ENCODE results near the gene CARS1. TPM values are rescaled to one million over a fixed set of nuclear protein-coding genes. Genes with fewer than 3 reads are reported as not detected.

Gene CARS1
- total and polyA plus RNA-seq, 2 of the 4 experiments (the other 2 are of a cell fraction), result 72.7 to 78.3 TPM

DNA sequence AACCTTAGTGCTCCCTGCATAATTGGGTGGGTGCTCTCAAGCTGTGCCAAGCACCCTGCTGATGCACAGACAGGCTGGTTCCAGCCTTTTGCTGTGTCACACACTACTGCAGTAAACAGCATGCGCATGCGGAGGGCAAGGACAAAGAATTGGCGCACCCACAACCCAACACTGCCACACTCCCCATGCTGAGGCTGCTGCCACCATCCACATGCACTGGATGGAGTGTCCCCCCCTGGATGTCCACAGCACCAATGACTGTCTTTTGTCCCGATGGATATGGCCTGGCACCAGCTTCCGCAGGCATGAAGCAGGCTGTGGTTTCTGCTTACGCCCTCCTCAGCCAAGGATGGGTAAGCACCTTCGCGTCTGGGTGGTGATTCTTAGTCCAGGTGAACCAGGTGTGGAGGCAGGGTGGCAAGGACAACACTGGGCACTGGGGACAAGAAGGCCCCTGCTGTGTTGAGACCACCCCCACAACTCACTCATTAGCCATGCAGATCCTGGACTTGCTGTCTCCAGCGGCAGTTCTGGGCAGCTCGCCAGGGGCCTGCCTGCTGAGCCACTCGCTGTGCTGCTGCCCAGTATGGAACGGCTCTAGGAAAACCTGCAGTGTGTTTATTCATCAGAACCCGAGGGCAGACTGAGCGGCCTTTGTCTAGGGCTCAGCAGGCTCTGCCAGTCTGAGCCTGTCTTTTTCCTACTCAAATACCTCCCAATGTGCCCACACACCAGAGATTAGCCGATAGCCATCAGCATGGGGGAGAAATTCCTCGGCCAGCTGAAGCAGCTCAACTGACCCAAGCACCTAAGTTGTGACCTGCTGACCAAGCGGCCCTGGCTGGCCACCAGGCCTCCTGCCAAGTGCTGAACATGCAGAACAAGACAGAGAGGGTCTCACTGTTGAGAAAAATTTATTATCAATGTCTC, 56.9 kb downstream of the CARS1 start (continued):
- TF ChIP-seq FOS (IDR thresholded peaks at IDR 0.05; ENCODE audit: low read depth, low read length), result no peak
- no peak for TF ChIP-seq CEBPB (IDR thresholded peaks at IDR 0.05; ENCODE audit: low read depth, low read length)

DNA sequence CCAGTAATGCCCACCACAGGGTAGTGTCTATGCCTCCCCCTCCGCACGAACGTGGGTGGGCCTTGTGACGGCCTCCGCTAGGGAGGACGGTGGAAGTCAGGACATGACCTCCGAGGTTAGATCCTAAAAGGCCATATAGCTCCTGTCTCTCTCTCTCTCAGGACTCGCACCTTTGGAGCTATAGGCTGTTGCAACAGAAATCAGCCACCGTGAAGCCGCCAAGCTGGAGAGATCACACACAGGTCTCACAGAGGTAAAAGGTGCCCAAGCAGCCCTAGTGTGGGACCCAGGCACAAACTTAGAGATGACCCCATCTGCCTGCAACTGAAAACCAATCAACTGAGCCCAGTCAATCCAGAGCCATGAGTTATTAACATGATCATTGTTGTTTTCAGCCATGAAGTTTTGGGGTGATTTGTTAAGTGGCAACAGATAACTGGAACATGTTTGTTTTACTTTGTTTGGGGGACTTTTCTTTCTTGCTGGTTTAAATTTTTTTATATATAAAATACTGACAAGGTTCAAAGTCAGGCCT, 57.7 kb downstream of the CARS1 start:
- CTCF ChIA-PET, result no interaction called here
- H4K5ac ChIP-seq (ENCODE audit: low read depth, low read length), result no peak overlapping the region
- H2AK9ac ChIP-seq (replicated peaks; ENCODE audit: low read depth, low read length, poor library complexity), result no peak overlapping the region
- H3K4me3 ChIP-seq (ENCODE audit: insufficient read depth, low read depth, low read length), result no peak overlapping the region
- H3K9ac ChIP-seq (ENCODE audit: low read depth, low read length), result no peak overlapping the region
- peaks cover 6 to 29% of the 10 kb centered on the region in 2 experiments; a peak in 2 of 4 replicates for H3K79me1 ChIP-seq (ENCODE audit: low read depth in 1 of 2, low read length in 2 of 2)
- H3K27me3 ChIP-seq (ENCODE audit: control insufficient read depth, insufficient read depth, low read length), result no peaks in the 10 kb centered on the region
- peaks cover 19% of the 10 kb centered on the region; the same call in 1 of the 2 replicates for H3K9me1 ChIP-seq (ENCODE audit: insufficient read depth, low read length)
- H2AK5ac ChIP-seq (ENCODE audit: low read depth, low read length), result no peak overlapping the region
- no peak overlapping the region for H3K56ac ChIP-seq (ENCODE audit: extremely low read depth, insufficient read depth, low read length)
- POLR2A ChIA-PET (ENCODE audit: unreplicated experiment), result no interaction called here
- H2BK5ac ChIP-seq (ENCODE audit: low read depth, low read length, poor library complexity, severe bottlenecking), result no peak overlapping the region
- peaks cover 9% of the 10 kb centered on the region for H3K4me1 ChIP-seq (ENCODE audit: control insufficient read depth, insufficient read depth, low read length)
- no peaks in the 10 kb centered on the region for H3K9me3 ChIP-seq (ENCODE audit: control insufficient read depth, insufficient read depth, low read length)
- H3K18ac ChIP-seq (ENCODE audit: low read depth, low read length), result no peak overlapping the region
- intact Hi-C loops (cut with micrococcal nuclease) (no loop called here), dilution Hi-C loops (cut with HindIII; ENCODE audit: low sequenced_read_pairs, unreplicated experiment) (no loop called here), in situ Hi-C loops (cut with MboI; ENCODE audit: low sequenced_read_pairs) (no loop called here)
- ATAC-seq (ENCODE audit: low read depth) (no peak), DNase-seq (no peak)
- no CpG with 5 or more reads among the region's 10 CpGs for WGBS, 2 experiments (ENCODE audit: extremely low coverage in 2 of 2, insufficient read length in 1 of 2)
- H4K91ac ChIP-seq (ENCODE audit: insufficient read depth, low read depth, low read length), result no peak overlapping the region
- no peak overlapping the region for H3K4me2 ChIP-seq (ENCODE audit: low read depth, low read length)
- H2BK120ac ChIP-seq (ENCODE audit: low read depth, low read length), result no peak overlapping the region
- no peak overlapping the region for H2BK20ac ChIP-seq (ENCODE audit: low read depth, low read length)
- H3K14ac ChIP-seq (replicated peaks; ENCODE audit: low read depth, low read length), result no peak overlapping the region
- H2BK15ac ChIP-seq (ENCODE audit: low read depth, low read length), result no peak overlapping the region
- BruUV-seq (replicated peaks), result no TSS peak
- H3K23ac ChIP-seq (ENCODE audit: low read depth, low read length), result no peak overlapping the region
- H4K20me1 ChIP-seq (ENCODE audit: insufficient read depth, low read length), result peaks cover 15% of the 10 kb centered on the region
- H2AFZ ChIP-seq (replicated peaks; ENCODE audit: low read length, poor library complexity), result no peak overlapping the region
- H3K4ac ChIP-seq (ENCODE audit: low read depth, low read length), result no peak overlapping the region
- no peak overlapping the region for H4K8ac ChIP-seq (ENCODE audit: low read depth in 2 of 2, low read length in 2 of 2)
- no peak overlapping the region for H3K27ac ChIP-seq (ENCODE audit: insufficient read depth, low read length)
- peaks cover 53% of the 10 kb centered on the region for H3K36me3 ChIP-seq (ENCODE audit: control insufficient read depth, insufficient read depth, low read length)
- TF ChIP-seq FOS (IDR thresholded peaks at IDR 0.05; ENCODE audit: low read depth, low read length), result no peak
- TF ChIP-seq, protein P1, sequence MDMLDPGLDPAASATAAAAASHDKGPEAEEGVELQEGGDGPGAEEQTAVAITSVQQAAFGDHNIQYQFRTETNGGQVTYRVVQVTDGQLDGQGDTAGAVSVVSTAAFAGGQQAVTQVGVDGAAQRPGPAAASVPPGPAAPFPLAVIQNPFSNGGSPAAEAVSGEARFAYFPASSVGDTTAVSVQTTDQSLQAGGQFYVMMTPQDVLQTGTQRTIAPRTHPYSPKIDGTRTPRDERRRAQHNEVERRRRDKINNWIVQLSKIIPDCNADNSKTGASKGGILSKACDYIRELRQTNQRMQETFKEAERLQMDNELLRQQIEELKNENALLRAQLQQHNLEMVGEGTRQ (IDR thresholded peaks at IDR 0.05; ENCODE audit: low read depth, low read length), result no peak
- no peak for TF ChIP-seq MAZ (IDR thresholded peaks at IDR 0.05; ENCODE audit: borderline replicate concordance, low read depth, low read length)
- TF ChIP-seq SMC3 (IDR thresholded peaks at IDR 0.05; ENCODE audit: low read depth, low read length), result no peak
- no peak for TF ChIP-seq CHD1 (IDR thresholded peaks at IDR 0.05; ENCODE audit: low read depth, low read length)
- no peak for TF ChIP-seq POLR2A (IDR thresholded peaks at IDR 0.05; ENCODE audit: low read depth, low read length)
- no peak for TF ChIP-seq RAD21 (IDR thresholded peaks at IDR 0.05; ENCODE audit: low read length)
- TF ChIP-seq CTCF (conservative IDR thresholded peaks at IDR 0.05; ENCODE audit: low read depth, low read length), result no peak
- no peak for TF ChIP-seq RFX5 (IDR thresholded peaks at IDR 0.05; ENCODE audit: low read depth, low read length)
- TF ChIP-seq MAFK (IDR thresholded peaks at IDR 0.05; ENCODE audit: low read depth, low read length), result no peak
- no peak for TF ChIP-seq RCOR1 (IDR thresholded peaks at IDR 0.05; ENCODE audit: insufficient replicate concordance, low read length)
- TF ChIP-seq NFE2L2 (IDR thresholded peaks at IDR 0.05; ENCODE audit: low read depth, low read length), result no peak
- no peak for TF ChIP-seq MXI1 (IDR thresholded peaks at IDR 0.05; ENCODE audit: borderline replicate concordance, low read depth, low read length)
- no peak for TF ChIP-seq CEBPB (IDR thresholded peaks at IDR 0.05; ENCODE audit: low read depth, low read length)

Measured in IMR-90 (cell line).